ENCODE data around the gene TRRAP.

Gene TRRAP

DNA sequence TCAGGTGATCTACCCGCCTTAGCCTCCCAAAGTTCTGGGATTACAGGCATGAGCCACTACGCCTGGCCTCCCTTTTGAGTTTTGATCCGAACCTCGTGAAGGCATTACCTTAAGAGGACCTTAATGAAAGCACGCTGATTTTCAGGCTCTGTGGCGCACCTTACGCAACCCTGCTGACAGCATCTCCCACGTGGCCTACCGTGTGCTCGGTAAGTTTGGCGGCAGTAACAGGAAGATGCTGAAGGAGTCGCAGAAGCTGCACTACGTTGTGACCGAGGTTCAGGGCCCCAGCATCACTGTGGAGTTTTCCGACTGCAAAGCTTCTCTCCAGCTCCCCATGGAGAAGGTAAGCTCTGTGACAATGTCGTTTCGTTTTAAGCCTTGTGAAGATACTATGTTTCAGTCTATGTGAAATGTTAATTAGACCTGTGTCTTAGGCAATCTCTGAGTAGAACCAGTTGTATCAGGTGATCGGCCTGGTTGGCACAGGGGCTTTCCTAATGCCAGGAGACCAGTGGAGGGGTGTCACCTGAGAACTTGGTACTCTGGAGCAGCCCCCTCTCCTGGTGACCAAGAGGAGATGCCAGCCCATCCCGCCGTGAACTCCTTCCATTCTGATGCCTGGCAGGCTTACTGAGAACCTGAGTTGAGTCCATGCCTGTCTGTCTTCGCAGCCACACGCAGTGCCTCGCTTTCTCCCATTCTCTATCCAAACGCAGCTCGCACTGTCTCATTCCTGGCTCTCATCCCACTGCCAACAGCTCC, 43.5 kb downstream of the TRRAP start:
- TF ChIP-seq, protein P1, sequence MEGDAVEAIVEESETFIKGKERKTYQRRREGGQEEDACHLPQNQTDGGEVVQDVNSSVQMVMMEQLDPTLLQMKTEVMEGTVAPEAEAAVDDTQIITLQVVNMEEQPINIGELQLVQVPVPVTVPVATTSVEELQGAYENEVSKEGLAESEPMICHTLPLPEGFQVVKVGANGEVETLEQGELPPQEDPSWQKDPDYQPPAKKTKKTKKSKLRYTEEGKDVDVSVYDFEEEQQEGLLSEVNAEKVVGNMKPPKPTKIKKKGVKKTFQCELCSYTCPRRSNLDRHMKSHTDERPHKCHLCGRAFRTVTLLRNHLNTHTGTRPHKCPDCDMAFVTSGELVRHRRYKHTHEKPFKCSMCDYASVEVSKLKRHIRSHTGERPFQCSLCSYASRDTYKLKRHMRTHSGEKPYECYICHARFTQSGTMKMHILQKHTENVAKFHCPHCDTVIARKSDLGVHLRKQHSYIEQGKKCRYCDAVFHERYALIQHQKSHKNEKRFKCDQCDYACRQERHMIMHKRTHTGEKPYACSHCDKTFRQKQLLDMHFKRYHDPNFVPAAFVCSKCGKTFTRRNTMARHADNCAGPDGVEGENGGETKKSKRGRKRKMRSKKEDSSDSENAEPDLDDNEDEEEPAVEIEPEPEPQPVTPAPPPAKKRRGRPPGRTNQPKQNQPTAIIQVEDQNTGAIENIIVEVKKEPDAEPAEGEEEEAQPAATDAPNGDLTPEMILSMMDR (IDR thresholded peaks at IDR 0.05; ENCODE audit: low read depth, low read length, missing control alignments), result peak; percentile 9
- DNase-seq (ENCODE audit: low read depth), result no peak
- H3K4me3 ChIP-seq (ENCODE audit: low read depth, low read length), result no peak overlapping the region
- in situ Hi-C loops (cut with HindIII; ENCODE audit: low sequenced_read_pairs), result loop anchor here (5.0 kb wide), 1 partner anchor 76 kb away; no protein-coding TSS in a partner anchor

DNA sequence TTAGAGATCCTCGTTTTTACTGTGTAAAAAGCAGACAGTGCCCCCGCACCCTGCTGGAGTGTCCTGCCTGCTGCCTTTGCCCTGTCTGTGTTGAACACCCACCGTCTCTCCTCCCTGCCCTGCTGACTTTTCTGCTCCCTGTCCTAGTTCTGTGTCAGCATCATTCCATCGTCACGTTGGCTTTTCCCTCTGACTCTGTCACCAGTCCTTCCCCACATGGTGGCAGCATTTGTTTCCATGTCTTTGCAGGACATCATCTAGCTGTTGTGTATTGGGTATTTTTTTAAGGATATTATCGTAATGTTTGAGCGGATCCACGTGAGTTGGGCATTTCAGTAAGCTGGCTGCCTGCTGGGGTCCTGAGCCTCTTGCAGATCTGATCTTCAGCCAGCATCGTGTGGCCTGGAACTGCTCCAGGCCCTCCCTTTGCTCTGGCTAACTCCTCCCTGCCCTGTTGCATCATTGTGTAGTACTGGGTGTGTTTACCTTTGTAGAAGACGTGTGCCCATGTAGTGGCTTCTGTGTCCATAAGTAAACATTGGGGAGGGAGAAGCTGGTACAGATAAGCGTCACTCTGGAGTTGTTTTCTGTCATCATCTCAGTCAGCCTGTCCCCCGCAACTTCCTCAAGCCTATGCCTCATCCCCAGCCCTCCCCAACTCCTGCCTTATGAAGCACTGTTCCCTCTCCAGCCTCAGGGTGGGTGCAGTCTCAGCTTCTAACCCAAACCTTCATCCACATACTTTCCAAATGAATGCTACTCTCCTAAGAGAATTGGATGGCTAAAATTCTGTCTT, 44.3 kb downstream of the TRRAP start:
- H3K4me3 ChIP-seq (ENCODE audit: low read depth, low read length), result no peak overlapping the region
- in situ Hi-C loops (cut with HindIII; ENCODE audit: low sequenced_read_pairs), result loop anchor here (5.0 kb wide), 1 partner anchor 75 kb away; no protein-coding TSS in a partner anchor
- peak; percentile 79 for DNase-seq (ENCODE audit: low read depth)
- TF ChIP-seq, protein P1 (IDR thresholded peaks at IDR 0.05; ENCODE audit: low read depth, low read length, missing control alignments), result no peak

DNA sequence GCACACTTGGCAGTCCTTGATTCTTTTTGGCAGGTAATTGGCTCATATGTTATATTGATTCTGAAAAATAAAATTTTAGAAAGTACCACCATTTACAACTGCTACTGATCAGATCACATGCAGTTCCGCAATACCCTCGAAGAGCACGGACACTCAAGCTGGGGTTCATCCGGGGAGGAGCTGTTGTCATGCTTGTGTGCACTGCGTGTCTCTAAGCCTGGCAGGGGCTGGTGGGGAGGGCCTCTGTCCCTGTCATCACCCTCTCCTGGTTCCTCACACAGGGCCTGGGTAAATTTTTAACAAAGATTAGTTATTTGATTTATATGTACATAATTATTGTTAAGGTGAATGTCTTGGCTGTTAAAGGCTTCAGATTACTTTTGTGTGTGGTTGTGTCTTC, 45.2 kb downstream of the TRRAP start:
- no peak overlapping the region for H3K4me3 ChIP-seq (ENCODE audit: low read depth, low read length)
- DNase-seq (ENCODE audit: low read depth), result no peak
- TF ChIP-seq, protein P1 (IDR thresholded peaks at IDR 0.05; ENCODE audit: low read depth, low read length, missing control alignments), result no peak
- in situ Hi-C loops (cut with HindIII; ENCODE audit: low sequenced_read_pairs), result loop anchor here (5.0 kb wide), 1 partner anchor 74 kb away; no protein-coding TSS in a partner anchor

DNA sequence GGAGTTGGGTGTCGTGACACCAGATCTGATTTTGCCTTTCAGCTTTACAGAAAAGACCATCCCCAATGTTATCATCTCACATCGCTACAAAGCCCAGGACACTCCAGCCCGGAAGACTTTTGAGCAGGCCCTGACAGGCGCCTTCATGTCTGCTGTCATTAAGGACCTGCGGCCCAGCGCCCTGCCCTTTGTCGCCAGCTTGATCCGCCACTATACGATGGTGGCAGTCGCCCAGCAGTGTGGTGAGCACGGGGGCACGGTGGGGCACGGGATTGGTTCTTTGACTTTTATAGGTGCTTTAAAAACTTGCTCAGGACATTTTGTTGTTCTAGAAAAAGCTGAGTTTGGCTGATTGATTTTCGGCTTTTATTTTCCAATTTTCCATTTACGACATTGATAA, 48.8 kb downstream of the TRRAP start:
- H3K4me3 ChIP-seq (ENCODE audit: low read depth, low read length), result no peak overlapping the region
- TF ChIP-seq, protein P1 (IDR thresholded peaks at IDR 0.05; ENCODE audit: low read depth, low read length, missing control alignments), result no peak
- in situ Hi-C loops (cut with HindIII; ENCODE audit: low sequenced_read_pairs), result no loop called here
- DNase-seq (ENCODE audit: low read depth), result no peak

DNA sequence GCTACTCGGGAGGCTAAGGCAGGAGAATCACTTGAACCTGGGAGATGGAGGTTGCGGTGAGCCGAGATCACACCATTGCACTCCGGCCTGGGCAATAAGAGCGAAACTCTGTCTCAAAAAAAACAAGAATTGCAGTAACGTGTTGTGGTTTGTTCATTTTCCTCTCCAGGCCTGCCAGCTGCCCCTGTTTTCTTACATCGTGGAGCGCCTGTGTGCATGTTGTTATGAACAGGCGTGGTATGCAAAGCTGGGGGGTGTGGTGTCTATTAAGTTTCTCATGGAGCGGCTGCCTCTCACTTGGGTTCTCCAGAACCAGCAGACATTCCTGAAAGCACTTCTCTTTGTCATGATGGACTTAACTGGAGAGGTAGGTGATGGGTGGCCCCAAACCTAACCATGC, 52.1 kb downstream of the TRRAP start:
- TF ChIP-seq, protein P1 (IDR thresholded peaks at IDR 0.05; ENCODE audit: low read depth, low read length, missing control alignments), result no peak
- DNase-seq (ENCODE audit: low read depth), result no peak
- H3K4me3 ChIP-seq (ENCODE audit: low read depth, low read length), result no peak overlapping the region
- in situ Hi-C loops (cut with HindIII; ENCODE audit: low sequenced_read_pairs), result loop anchor here (5.0 kb wide), 1 partner anchor 38 kb away; no protein-coding TSS in a partner anchor

DNA sequence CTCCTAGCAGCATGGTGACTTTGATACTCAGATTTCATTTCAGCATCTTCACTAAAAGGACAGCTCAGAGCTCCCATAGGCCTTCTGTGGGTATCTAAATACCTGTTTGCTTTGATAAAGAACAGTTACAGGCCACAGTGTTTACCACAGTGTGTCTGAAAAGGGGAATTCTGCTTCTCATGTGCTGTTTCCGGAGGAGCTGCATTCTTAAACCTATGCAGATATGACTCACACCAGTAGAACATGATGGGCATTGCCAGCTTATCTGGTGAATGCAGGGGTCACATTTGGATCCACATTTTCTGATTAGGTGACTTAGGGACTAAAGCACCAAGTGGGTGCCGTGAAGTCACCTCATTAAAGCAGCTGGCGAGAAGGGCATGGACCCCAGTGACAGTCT, 52.6 kb downstream of the TRRAP start:
- in situ Hi-C loops (cut with HindIII; ENCODE audit: low sequenced_read_pairs), result loop anchor here (5.0 kb wide), 1 partner anchor 39 kb away; no protein-coding TSS in a partner anchor
- TF ChIP-seq, protein P1 (IDR thresholded peaks at IDR 0.05; ENCODE audit: low read depth, low read length, missing control alignments), result no peak
- no peak for DNase-seq (ENCODE audit: low read depth)
- H3K4me3 ChIP-seq (ENCODE audit: low read depth, low read length), result no peak overlapping the region

All from astrocyte of the cerebellum (primary cell).